SK-N-SH treated with all-trans-retinoic acid at 6 μM for 48 hours (cell line): ENCODE measurements around the gene FAM43A.

ENCODE experiments used
- ATAC-seq: fragments of 200-7000 bp; cut with Tn5 transposase; 3 replicates; pipeline ENCODE4 v1.9.1; 2020; ENCODE audit warnings: mild to moderate bottlenecking, moderate library complexity
- ARNTL ChIP-seq: fragments of 450-650 bp; formaldehyde crosslinking; IDR thresholded peaks from 2 replicates; pipeline ENCODE4 v1.5.0; 2020; ENCODE audit warnings: low read depth, mild to moderate bottlenecking, moderate library complexity, borderline replicate concordance
- BACH2 ChIP-seq: fragments of 250-450 bp; sonication (Bioruptor Pico); IDR thresholded peaks from 2 replicates; pipeline ENCODE4 v1.9.0; 2021; ENCODE audit warnings: mild to moderate bottlenecking, borderline replicate concordance
- CSDC2 ChIP-seq: fragments of 250-450 bp; sonication (Bioruptor Pico); IDR thresholded peaks from 2 replicates; pipeline ENCODE4 v1.5.0; 2020; ENCODE audit warnings: mild to moderate bottlenecking, moderate library complexity
- GLIS3 ChIP-seq: fragments of 250-450 bp; sonication (Bioruptor Pico); IDR thresholded peaks from 2 replicates; pipeline ENCODE4 v1.5.0; 2020; ENCODE audit warnings: mild to moderate bottlenecking, moderate library complexity
- OSR1 ChIP-seq: fragments of 250-450 bp; sonication (Bioruptor Pico); IDR thresholded peaks from 2 replicates; pipeline ENCODE4 v1.8.0; 2022; ENCODE audit warnings: moderate library complexity, mild to moderate bottlenecking, inconsistent platforms
- PPARA ChIP-seq: fragments of 250-450 bp; sonication (Bioruptor Pico); IDR thresholded peaks from 2 replicates; pipeline ENCODE4 v1.5.0; 2020; ENCODE audit warnings: mild to moderate bottlenecking, borderline replicate concordance
- RARB ChIP-seq: fragments of 250-450 bp; sonication (Bioruptor Pico); IDR thresholded peaks from 2 replicates; pipeline ENCODE4 v1.8.0; 2021; ENCODE audit warnings: mild to moderate bottlenecking, moderate library complexity
- SNAI2 ChIP-seq: fragments of 250-450 bp; sonication (Bioruptor Pico); IDR thresholded peaks from 2 replicates; pipeline ENCODE4 v1.5.0; 2020; ENCODE audit warnings: mild to moderate bottlenecking, moderate library complexity
- ZC3H10 ChIP-seq: fragments of 250-450 bp; sonication (Bioruptor Pico); IDR thresholded peaks from 2 replicates; pipeline ENCODE4 v1.5.1; 2021; ENCODE audit warnings: mild to moderate bottlenecking, moderate library complexity
- ZFP3 ChIP-seq: fragments of 250-450 bp; sonication (Bioruptor Pico); IDR thresholded peaks from 2 replicates; pipeline ENCODE4 v1.5.0; 2020; ENCODE audit warnings: mild to moderate bottlenecking, moderate library complexity
- ZFP30 ChIP-seq: fragments of 450-650 bp; formaldehyde crosslinking; IDR thresholded peaks from 2 replicates; pipeline ENCODE4 v1.5.0; 2022; ENCODE audit warnings: mild to moderate bottlenecking, moderate library complexity
- ZNF565 ChIP-seq: fragments of 450-650 bp; formaldehyde crosslinking; conservative IDR thresholded peaks from 2 replicates; pipeline ENCODE4 v1.5.0; 2020; ENCODE audit warnings: low read depth, mild to moderate bottlenecking, moderate library complexity
- ZNF70 ChIP-seq: fragments of 450-650 bp; formaldehyde crosslinking; IDR thresholded peaks from 2 replicates; pipeline ENCODE4 v1.5.0; 2020; ENCODE audit warnings: mild to moderate bottlenecking, moderate library complexity
- TF ChIP-seq, protein P1 (sequence below): fragments of 250-450 bp; sonication (Bioruptor Pico); IDR thresholded peaks from 2 replicates; pipeline ENCODE4 v1.5.0; 2020; ENCODE audit warnings: mild to moderate bottlenecking, moderate library complexity
- TF ChIP-seq, protein P2 (sequence below): fragments of 250-450 bp; sonication (Bioruptor Pico); IDR thresholded peaks from 2 replicates; pipeline ENCODE4 v1.5.1; 2021; ENCODE audit warnings: mild to moderate bottlenecking, moderate library complexity
- TF ChIP-seq, protein P3 (sequence below): fragments of 250-450 bp; sonication (Bioruptor Pico); IDR thresholded peaks from 2 replicates; pipeline ENCODE4 v1.8.0; 2020; ENCODE audit warnings: mild to moderate bottlenecking, moderate library complexity, borderline replicate concordance

Gene FAM43A

DNA sequence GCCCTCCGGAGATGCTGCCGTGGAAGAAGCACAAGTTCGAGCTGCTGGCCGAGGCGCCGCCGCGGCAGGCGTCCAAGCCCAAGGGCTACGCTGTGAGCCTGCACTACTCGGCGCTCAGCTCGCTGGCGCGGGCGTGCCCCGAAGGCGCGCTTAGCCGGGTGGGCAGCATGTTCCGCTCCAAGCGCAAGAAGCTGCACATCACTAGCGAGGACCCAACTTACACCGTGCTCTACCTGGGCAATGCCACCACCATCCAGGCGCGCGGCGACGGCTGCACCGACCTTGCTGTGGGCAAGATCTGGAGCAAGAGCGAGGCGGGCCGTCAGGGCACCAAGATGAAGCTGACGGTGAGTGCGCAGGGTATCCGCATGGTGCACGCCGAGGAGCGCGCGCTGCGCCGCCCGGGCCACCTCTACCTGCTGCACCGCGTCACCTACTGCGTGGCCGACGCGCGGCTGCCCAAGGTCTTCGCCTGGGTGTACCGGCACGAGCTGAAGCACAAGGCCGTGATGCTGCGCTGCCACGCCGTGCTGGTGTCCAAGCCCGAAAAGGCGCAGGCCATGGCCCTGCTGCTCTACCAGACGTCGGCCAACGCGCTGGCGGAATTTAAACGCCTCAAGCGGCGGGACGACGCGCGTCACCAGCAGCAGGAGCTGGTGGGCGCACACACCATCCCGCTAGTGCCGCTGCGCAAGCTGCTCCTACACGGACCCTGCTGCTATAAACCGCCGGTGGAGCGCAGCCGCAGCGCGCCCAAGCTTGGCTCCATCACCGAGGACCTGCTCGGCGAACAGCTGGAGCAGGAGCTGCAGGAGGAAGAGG, 1.3 kb downstream of the FAM43A start:
- TF ChIP-seq, protein P1, sequence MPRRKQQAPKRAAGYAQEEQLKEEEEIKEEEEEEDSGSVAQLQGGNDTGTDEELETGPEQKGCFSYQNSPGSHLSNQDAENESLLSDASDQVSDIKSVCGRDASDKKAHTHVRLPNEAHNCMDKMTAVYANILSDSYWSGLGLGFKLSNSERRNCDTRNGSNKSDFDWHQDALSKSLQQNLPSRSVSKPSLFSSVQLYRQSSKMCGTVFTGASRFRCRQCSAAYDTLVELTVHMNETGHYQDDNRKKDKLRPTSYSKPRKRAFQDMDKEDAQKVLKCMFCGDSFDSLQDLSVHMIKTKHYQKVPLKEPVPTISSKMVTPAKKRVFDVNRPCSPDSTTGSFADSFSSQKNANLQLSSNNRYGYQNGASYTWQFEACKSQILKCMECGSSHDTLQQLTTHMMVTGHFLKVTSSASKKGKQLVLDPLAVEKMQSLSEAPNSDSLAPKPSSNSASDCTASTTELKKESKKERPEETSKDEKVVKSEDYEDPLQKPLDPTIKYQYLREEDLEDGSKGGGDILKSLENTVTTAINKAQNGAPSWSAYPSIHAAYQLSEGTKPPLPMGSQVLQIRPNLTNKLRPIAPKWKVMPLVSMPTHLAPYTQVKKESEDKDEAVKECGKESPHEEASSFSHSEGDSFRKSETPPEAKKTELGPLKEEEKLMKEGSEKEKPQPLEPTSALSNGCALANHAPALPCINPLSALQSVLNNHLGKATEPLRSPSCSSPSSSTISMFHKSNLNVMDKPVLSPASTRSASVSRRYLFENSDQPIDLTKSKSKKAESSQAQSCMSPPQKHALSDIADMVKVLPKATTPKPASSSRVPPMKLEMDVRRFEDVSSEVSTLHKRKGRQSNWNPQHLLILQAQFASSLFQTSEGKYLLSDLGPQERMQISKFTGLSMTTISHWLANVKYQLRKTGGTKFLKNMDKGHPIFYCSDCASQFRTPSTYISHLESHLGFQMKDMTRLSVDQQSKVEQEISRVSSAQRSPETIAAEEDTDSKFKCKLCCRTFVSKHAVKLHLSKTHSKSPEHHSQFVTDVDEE (CRISPR knock-in tag), result no peak
- TF ChIP-seq ZNF565 (CRISPR knock-in tag) (no peak), ZFP3 (CRISPR knock-in tag) (no peak), BACH2 (CRISPR knock-in tag) (no peak), OSR1 (CRISPR knock-in tag) (no peak), ARNTL (CRISPR knock-in tag) (no peak), ZC3H10 (CRISPR knock-in tag) (no peak), SNAI2 (CRISPR knock-in tag) (no peak), RARB (no peak)
- TF ChIP-seq, protein P2, sequence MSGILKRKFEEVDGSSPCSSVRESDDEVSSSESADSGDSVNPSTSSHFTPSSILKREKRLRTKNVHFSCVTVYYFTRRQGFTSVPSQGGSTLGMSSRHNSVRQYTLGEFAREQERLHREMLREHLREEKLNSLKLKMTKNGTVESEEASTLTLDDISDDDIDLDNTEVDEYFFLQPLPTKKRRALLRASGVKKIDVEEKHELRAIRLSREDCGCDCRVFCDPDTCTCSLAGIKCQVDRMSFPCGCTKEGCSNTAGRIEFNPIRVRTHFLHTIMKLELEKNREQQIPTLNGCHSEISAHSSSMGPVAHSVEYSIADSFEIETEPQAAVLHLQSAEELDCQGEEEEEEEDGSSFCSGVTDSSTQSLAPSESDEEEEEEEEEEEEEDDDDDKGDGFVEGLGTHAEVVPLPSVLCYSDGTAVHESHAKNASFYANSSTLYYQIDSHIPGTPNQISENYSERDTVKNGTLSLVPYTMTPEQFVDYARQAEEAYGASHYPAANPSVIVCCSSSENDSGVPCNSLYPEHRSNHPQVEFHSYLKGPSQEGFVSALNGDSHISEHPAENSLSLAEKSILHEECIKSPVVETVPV (CRISPR knock-in tag), result no peak
- TF ChIP-seq, protein P3, sequence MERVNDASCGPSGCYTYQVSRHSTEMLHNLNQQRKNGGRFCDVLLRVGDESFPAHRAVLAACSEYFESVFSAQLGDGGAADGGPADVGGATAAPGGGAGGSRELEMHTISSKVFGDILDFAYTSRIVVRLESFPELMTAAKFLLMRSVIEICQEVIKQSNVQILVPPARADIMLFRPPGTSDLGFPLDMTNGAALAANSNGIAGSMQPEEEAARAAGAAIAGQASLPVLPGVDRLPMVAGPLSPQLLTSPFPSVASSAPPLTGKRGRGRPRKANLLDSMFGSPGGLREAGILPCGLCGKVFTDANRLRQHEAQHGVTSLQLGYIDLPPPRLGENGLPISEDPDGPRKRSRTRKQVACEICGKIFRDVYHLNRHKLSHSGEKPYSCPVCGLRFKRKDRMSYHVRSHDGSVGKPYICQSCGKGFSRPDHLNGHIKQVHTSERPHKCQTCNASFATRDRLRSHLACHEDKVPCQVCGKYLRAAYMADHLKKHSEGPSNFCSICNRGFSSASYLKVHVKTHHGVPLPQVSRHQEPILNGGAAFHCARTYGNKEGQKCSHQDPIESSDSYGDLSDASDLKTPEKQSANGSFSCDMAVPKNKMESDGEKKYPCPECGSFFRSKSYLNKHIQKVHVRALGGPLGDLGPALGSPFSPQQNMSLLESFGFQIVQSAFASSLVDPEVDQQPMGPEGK (CRISPR knock-in tag), result no peak
- peak; percentile 14 for ATAC-seq

DNA sequence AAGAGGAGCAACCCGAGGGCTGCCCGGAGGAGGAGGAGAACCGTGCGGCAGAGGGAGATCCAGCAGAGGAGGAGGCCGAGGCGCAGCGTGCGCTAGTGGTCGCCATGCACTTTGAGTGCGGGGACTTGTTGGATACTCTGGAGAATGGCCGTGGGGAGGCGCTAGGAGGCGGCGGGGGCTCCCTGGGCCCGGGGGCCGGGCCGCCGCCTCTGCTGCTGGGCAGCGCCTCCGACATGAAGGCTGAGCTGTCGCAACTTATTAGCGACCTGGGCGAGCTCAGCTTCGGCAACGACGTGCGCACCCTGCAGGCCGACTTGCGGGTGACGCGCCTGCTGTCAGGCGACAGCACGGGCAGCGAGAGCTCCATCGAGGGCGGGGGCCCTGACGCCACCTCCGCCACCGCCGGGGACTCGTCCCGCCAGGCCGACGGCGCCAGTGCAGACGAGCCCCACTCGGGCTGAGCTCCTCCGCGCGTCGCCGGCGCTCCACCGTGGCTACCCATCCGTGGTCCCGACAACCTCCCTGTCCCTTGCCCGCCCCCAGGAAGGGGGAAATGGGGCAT, 2.0 kb downstream of the FAM43A start:
- peak; percentile 2; the same call in 2 of the 3 replicates for ATAC-seq
- TF ChIP-seq PPARA (CRISPR knock-in tag) (no peak), ZNF70 (CRISPR knock-in tag) (no peak), ZC3H10 (CRISPR knock-in tag) (no peak), GLIS3 (CRISPR knock-in tag) (no peak), ZFP30 (CRISPR knock-in tag) (no peak), CSDC2 (CRISPR knock-in tag) (no peak)
- TF ChIP-seq, protein P1 (CRISPR knock-in tag), result no peak
- TF ChIP-seq, protein P2 (CRISPR knock-in tag), result no peak

DNA sequence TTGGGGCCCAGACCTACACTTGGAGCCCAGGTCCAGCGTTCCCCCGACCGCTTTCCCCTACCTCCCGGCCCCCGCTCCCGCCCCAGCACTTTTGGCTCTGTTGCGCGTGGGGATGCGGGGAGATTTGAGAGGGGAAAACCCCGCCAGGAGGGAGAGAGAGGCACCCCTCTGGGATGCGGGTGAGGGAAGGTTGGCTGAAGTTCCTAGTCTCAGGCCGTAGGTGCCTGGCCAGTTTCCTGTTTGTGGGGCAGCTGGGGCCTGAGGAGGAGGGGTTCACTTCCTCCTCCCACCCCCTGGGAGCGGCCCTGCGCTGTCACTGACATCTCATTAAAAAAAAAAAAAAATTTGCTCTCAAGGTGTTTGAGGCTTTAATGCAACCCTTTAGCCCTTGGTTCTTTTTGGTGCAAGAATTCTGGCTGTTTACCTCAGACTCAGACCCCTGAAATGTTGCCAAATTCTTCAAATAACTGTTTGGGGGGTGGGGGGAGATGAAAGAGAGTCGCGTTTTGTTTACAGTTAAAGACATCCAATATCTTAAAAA, 2.6 kb downstream of the FAM43A start:
- ATAC-seq, result no peak
- TF ChIP-seq, protein P3 (CRISPR knock-in tag), result no peak
- TF ChIP-seq PPARA (CRISPR knock-in tag) (no peak), ZNF565 (CRISPR knock-in tag) (no peak), OSR1 (CRISPR knock-in tag) (no peak), SNAI2 (CRISPR knock-in tag) (no peak), ZFP30 (CRISPR knock-in tag) (no peak)
- TF ChIP-seq, protein P2 (CRISPR knock-in tag), result no peak
- TF ChIP-seq, protein P1 (CRISPR knock-in tag), result no peak
